ENCODE measurements around the gene PAX5.

DNA sequence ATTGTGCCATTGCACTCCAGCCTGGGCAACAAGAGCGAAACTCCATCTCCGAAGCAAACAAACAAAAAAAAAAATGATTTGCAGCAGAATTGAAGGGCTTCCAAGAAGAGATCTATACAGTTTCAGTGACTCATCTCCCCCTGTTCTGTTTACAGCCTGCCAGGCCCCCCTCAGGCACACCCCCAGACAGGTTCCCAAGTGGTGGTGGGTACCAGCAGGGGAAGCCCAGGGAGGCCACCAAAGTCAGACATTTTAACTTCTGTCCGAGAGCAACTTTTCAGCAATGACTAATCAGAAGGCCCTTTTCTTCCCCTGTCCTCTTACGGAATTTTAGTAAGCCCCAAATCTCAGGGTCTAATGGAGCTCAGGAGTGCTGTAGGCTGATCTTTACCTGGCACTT lies 98.7 kb downstream of the PAX5 start:
- TF ChIP-seq CTCF (IDR thresholded peaks at IDR 0.05) (no peak), POLR2A (IDR thresholded peaks at IDR 0.05) (no peak), POLR2AphosphoS5 (IDR thresholded peaks at IDR 0.05; ENCODE audit: insufficient read depth in 1 of 2, low read depth in 1 of 2) (no peak)
